Activated CD4-positive, alpha-beta T cell treated with anti-CD3 and anti-CD28 coated beads, Interleukin-2, amount 50 U/mL, for 16 hours (primary cell): Measurements from ENCODE around the gene CPO.

Experiments used
- DNase-seq: peaks from one replicate; pipeline ENCODE4 v3.0.0-alpha.2; 2020

Gene CPO

DNA sequence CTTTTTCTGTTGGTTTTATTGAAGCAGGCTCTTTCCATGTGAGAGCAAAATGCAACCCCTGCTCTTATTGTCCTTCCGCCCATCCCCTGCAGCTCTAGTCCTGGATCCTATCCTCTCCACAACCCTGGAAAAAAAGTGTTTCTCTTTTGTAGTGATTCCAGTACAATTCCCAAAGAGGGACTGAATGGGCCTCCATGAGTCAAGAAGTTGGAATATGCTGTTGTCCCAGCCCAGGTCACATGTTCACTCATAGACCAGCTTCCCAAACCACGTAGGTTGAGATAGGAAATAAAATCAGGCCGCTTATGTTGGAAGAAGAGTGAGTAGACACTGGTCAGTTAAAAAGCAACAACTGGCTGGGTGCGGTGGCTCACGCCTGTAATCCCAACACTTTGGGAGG is 39.4 kb downstream of the CPO start:
- no peak for DNase-seq

- no peak for DNase-seq
Observed at GRCh38 chr2:206979365-206979764, 40.0 kb downstream of the CPO start.

- DNase-seq: no peak
Observed at GRCh38 chr2:206979922-206980321, 40.6 kb downstream of the CPO start.

DNA sequence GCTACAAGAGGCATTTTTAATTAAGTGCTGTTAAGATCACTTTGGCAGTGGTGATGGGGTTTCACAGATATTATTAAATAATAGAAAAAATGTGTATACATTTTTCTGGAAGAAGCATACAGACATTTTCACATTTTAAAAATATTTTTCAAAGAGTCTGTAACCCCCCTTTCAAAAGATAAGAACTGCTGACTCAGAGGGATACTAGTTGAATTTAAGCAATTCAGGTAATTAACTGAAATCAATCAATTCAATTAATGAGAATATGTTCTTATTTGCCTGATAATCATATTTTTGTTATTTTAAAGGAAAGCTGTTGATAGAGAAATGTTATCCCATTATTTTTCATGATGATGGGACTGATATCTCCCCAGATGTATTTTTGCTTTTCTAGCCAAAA is 41.1 kb downstream of the CPO start:
- DNase-seq: no peak

GRCh38 chr2:206981086-206981674 is 41.9 kb downstream of the CPO start:
- DNase-seq: no peak

GRCh38 chr2:206981739-206982340 is 42.5 kb downstream of the CPO start:
- DNase-seq: peak; percentile 38

DNA sequence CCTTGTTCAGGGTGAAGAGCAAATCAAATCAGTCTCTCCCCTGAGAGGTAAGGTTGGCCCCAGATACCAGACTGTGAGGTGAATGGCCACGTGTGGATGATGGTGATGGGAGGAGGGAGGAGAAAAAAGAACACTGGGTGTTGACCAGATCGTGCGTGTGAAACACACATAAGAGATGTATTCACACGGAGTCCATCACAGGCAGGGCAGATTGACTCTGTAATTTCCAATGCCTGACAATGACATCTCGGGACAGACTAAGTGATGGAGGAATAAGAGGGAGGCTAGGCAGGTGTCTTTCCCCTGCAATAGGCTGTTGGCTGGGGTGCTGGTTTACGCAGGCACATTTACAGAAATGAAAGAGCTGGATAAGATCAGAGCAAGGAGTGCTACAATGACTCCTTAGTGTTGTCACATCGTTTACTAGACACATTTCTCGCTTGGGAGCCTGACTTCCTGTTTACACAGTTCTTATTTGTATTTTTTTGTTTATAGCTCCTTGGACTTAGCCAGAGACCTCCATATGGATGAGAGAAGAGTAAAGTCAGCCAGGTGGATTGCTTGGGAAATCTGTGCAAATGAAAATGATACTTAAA is 43.1 kb downstream of the CPO start:
- DNase-seq: no peak

- DNase-seq: no peak
Observed at GRCh38 chr2:206983161-206983859, 44.0 kb downstream of the CPO start.

GRCh38 chr2:206984206-206984605 is 44.9 kb downstream of the CPO start:
- no peak for DNase-seq

DNA sequence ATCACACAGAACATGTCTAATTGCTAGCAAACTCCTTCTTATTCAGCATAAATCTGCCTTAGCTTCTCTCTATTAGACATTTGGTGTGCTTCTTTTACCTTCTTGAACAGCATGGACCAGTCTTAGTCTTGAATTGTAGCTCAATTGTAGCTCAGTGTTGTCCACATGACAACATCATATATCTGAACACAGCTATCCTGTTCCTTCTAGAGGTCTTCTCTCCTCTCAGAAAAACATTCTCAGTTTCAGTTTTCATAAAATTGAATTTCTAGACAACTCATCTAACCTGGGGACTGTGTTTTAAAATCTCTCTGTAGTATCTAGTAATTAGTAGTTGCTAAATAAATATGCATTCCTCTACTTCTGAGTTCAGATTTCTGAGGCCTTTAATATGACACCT is 47.6 kb downstream of the CPO start:
- DNase-seq: no peak

DNA sequence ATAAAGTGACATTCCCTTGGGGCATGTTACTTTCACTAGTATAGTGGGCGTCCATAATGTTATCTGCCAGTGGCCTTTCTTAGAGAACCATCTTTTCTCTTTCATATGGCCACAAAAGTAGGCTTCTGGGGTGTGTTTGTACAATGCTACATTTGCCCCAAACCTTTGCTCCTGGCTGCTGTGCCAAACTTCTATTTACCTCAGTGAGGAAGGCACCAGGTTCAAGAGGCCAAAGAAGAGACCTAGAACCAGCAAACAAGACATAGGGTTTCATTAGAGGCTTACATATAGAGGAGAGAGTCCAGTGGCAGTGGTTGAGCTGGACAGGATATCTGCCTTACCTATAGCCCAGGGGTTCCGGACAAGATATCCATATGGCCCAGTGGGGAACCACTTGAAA is 48.5 kb downstream of the CPO start:
- no peak for DNase-seq

- DNase-seq: no peak
Observed at GRCh38 chr2:206988884-206989283, 49.6 kb downstream of the CPO start.

GRCh38 chr2:206989311-206989710 is 50.0 kb downstream of the CPO start:
- DNase-seq: no peak

DNA sequence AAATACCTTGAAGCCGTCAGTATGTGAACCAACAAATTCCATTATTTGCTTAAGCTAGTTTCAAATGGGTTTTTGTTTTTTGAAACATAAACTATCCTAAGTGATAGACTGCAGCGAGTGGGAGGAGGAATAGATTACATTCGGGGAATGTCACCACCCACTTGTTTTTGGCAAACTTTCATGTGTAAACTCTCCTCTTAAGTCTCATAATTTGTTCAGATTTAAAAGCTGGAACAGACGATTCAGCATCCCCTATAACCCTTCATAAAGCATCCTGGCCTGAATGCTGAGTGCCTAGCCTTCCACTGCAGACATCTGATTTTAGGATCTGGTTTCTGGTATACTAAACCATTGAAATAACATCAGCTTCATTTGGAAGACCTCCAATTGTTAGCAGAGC is 51.0 kb downstream of the CPO start:
- no peak for DNase-seq

DNA sequence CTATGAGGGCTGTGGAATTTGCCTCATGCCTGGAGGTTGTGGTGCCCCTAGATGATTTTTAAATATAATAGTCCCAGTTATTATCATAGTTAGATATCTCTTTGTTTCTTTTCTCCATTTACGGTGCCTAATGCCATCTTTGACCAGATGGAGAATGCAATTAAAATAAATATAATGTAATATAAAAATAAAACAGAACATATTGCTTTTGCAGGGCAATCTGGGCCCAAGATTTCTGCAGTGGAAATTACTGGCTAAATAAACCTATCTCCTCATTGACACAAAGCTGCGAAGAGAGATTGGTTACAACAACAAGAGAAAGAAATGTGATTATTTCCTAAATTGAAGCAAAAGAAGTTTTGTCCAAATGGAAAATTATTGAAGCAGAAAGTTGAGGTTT is 51.8 kb downstream of the CPO start:
- no peak for DNase-seq

DNA sequence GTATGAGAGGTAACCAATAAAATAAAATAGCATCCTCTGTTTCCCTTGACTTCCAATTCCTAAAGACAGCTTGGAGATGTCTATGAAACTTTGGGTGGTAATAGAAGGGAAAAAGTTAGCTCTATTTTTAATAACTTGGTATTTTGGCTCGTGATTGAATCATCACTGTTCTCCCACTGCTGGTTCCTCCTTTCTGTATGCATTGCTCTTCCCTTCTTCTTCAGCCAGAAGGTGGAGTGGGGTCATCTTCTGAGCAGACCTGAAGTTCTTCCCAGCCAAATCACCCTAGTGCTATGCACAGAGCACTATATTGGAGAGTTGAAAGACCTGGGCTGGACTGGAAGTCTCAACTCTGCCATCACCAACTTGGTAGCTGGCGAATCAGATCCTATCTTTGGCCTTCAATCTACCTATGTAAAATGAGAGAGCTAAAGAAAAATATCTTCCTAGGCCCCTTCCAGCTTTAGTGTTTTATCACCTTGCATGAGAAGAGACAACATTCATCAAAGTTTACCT is 54.1 kb downstream of the CPO start:
- no peak for DNase-seq

GRCh38 chr2:206993964-206994363 is 54.6 kb downstream of the CPO start:
- DNase-seq: no peak

DNA sequence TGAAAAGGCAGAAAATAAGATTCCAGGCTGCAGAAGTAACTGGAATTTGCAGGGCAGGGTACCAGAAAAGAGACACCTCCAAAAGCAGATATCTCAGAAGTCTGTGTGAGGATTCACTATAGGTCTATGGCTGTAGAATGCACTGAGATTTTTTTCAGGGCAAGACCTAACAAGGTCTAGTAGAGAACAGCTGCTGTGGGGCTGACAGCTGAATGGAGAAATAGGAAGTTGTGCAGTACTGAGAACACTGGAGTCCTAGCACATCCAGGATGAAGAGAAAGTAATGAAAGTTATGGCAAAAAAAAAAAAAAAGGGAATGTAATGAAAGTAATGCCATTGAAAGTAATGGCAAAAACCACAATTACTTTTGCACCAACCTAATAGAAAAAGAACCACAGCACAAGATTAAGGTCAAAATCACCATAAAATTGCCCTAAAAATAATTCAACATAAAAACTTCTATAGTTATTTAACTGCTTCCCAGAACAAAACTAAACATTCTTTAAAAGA is 57.3 kb downstream of the CPO start:
- no peak for DNase-seq

DNA sequence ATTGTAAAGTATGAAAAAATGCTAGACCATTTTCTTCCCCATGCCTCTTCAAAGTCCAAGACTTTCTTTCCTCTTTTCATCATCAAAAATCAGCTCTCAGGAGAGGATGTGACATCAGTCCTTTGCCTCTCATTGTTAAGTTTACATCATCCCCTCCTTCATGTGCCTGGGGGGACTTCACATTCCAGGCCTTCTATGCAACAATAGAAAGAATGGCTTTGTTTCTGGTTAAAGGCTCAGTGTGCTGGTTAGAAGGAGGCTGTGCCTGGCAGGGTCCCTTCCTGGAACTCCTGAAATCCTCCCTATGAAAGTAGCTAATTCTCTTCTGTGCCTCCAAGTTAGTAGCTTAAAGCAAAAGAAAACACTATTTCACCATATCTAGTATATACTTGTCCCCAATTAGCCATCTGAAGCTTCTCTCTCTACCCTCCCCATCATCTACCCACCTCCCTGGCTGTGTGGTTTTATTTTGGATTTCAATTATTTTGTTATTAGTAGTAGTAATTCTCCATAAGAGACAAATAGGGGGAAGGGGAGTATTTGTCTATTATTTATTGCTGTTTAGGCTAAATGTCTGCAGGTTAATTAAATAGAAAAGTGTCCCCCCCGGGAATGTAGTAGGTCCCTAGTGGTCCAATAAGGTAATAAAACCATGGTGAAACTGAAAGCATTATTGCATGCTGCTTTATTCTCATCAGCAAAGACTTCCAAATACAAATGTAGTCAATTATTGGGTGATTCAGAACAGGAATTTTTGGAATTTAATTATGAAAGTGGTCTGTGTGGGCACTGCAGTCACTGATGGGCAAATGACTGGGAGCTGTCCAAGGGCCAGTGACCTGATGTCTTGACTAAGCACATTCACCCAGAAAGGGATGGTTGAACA is 69.0 kb downstream of the CPO start:
- DNase-seq: no peak

DNA sequence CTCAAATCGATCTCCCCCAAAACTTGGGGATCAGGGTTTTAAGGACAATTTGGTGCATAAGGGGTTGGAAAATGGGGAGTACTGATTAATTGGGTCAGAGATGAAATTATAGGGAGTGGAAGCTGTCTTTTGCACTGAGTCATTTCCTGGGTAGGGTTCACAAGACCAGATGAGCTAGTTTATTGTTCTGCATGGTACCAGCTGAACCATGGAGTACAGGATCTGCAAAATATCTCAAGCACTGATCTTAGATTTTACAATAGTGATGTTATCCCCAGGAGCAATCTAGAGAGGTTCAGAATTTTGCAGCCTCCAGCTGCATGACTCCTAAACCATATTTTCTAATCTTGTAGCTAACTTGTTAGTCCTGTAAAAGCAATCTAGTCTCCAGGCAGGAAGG is 73.1 kb downstream of the CPO start:
- no peak for DNase-seq

- no peak for DNase-seq
Observed at GRCh38 chr2:207014424-207014823, 75.1 kb downstream of the CPO start.

DNA sequence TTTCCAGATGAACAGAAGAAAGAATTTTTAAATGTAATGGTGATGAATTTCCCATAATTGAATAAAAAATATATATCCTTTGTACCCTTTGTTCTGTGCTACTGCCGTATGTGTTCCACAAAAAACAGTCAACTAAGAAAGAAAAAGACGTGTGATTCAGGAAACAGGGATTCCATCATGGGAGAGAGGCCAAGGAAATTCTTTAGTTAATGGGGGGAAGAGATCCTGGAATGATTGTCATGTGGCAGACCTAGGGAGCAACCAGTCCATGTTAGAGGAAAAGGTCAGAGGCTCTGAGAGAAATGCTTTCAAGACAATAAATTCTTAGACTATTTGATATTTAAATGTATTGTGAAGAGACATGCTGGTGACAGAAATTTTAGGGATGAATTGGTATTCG is 76.6 kb downstream of the CPO start:
- no peak for DNase-seq
